ENCODE results near the gene OXA1L.
"Not testable (repeated sequence)": the region's sequence is repeated elsewhere in the genome, so short reads cannot be mapped to it uniquely, and the experiment has no call there.

The OXA1L gene

GRCh38 chr14:22800346-22800745 lies 33.9 kb downstream of the OXA1L start:
- DNase-seq (ENCODE audit: low spot score), result no peak

DNA sequence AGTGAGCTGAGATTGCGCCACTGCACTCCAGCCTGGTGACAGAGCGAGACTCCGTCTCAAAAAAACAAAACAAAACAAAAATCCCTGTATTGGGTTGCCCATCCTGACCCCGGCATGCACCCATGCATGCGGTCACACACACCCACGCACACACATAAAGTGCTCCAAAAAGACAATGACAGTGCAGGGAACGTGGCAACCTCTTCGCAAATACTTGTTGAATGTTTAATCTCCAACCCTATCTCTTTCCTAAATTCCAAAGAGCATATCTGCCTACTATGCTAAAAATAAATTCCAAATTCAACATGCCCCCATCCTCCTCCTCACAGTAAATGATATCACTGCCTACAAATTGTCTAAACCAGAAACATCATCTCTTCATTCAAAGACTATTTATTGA lies 35.2 kb downstream of the OXA1L start:
- no peak for DNase-seq (ENCODE audit: low spot score)

GRCh38 chr14:22802860-22803686 lies 36.6 kb downstream of the OXA1L start:
- no peak for DNase-seq (ENCODE audit: low spot score)

GRCh38 chr14:22803687-22803974 lies 37.1 kb downstream of the OXA1L start:
- no peak for DNase-seq (ENCODE audit: low spot score)

- DNase-seq (ENCODE audit: low spot score), result not testable (repeated sequence)
Observed at GRCh38 chr14:22805235-22805634, 38.7 kb downstream of the OXA1L start.

DNA sequence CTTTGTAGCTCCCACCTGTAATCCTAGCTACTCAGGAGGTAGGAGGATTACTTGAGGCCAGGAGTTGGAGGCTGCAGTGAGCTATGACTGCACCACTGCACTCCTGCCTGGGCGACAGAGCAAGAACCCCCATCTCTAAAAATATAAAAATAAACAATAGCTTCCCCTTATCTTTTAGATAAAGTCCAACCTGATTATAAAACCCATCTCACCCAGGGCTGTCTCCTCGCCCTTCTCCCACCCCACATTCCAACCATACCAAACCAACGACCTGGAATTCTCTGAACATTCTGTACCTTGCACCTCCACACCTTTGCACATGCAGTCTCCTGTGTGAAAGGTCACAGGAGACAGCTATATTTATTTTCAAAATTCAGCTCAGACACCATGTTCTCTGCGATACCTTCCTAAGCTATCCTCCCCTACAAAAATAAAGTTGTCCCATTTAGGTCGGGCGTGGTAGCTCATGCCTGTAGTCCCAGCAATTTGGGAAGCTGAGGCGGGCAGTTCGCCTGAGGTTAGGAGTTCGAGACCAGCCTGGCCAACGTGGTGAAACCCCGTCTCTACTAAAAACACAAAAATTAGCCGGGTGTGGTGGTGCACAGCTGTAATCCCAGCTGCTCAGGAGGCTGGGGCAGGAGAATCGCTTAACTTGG lies 41.1 kb downstream of the OXA1L start:
- no peak for DNase-seq (ENCODE audit: low spot score)

DNA sequence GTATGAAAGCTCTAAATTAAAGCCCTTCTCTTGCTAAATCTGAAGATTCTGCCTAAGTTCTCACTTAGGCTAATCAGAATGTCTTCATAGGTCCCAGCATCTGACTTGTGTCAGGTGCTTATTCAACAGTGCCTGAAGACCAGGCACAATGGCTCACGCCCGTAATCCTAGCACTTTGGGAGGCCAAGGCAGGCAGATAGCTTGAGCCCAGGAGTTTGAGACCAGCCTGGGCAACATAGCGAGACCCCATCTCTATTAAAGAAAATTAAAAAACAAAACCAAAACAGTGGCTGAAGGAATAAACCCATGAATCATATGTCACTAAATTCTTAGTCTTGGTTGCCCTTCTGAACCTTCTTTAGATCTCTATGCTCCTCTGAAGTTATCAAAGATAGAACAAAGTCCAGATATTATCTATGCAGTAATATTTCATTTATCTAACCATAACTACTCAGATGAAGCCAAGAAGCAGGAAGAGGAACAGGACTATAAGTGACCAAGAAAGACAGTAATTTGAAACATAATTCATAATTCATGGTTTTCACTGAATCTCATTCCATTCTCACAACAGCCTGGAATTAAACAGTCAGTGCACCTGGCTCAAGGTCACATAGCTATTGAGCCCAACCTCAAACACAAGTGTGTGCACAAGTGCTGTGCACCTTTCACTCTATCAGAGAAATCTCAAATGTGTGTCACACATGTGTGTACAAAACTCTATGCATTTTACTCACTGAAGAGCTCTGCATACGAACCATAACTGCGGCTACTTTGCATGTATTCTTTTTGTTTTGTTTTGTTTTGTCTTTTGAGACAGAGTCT lies 42.1 kb downstream of the OXA1L start:
- no peak for DNase-seq (ENCODE audit: low spot score)

- no peak for DNase-seq (ENCODE audit: low spot score)
Observed at GRCh38 chr14:22811722-22812121, 45.2 kb downstream of the OXA1L start.

GRCh38 chr14:22812744-22813143 lies 46.3 kb downstream of the OXA1L start:
- DNase-seq (ENCODE audit: low spot score), result no peak

DNA sequence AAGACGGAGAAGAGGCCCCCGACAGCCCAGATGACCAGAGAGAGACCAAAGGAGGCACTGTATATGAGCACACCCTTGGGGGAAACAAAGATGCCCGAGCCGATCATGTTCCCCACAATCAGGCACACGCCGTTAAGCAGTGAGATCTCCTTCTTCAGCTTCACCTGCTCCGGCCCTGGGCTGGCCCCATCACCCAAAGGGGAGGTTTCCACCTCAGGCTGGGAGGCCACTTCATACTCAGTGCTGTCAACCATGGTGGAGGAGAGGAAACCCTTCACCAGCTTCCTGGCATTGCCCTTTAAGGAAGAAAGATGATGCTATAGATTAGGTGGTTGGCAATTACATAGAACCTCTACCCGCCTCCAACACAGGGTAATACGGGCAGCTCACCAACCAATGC lies 46.7 kb downstream of the OXA1L start:
- DNase-seq (ENCODE audit: low spot score), result no peak

GRCh38 chr14:22814373-22814772 lies 47.9 kb downstream of the OXA1L start:
- no peak for DNase-seq (ENCODE audit: low spot score)

DNA sequence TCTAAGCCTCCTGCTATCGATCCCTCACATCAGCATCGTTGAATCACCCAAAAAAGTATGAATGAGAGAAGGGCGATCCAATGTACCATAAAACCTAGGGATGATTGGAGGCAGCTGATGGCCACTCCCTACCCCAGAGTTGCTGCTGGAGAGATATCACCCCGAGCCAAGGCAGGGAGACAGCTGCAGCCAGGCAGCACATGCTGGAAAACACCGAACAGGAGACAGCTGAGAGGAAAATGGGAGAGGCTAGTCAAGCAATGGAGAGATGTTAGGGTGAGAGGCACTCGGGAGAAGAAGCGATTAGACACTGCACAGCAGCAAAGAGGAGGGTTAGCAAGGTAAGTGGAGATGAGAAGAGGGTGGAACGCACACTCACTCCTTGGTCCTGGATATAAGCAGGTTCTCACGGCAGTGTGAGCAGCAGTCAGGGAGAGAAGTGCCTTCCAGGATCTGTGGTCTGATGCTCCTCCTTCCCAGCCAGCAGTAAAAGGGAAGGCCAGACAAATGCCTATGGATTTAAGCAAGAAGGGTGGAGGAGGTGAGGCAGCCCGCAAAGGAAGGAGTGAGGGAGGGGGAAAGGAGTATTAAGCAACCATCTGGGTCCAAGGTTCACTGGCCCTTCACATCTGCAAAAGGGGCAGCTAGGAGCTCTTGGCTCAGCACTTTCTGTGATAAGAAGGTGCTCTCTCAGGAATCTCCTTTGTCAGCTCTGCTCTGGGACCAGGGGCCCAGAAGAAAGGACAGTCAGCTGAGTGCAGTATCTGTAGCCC lies 48.6 kb downstream of the OXA1L start, which contains the start of gene SLC7A7:
Gene SLC7A7, minus strand, starts transcription at position 495 of the 773 bp plus-strand sequence. CDS start 2,037 bp downstream, outside the sequence.
- DNase-seq (ENCODE audit: low spot score), result no peak

- DNase-seq (ENCODE audit: low spot score), result no peak
Observed at GRCh38 chr14:22819151-22819988, 52.9 kb downstream of the OXA1L start.

DNA sequence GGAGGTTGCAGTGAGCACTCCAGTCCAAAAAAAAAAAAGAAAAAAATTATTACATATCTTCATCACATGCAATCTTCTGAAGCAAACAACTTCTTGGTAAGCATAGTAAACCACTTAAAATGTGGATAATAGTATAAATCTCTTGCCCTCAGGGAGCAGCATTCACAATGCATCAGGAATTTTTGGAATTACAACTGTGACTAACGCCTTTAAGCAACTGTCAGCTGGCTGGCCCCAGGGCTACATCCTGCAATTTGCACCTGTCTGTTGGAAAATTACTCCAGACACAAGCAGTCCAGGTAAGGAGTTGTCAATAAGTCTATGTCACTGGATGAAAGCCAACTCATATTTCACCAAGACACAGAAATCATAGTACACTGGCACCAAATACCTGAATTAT lies 54.2 kb downstream of the OXA1L start:
- no peak for DNase-seq (ENCODE audit: low spot score)

DNA sequence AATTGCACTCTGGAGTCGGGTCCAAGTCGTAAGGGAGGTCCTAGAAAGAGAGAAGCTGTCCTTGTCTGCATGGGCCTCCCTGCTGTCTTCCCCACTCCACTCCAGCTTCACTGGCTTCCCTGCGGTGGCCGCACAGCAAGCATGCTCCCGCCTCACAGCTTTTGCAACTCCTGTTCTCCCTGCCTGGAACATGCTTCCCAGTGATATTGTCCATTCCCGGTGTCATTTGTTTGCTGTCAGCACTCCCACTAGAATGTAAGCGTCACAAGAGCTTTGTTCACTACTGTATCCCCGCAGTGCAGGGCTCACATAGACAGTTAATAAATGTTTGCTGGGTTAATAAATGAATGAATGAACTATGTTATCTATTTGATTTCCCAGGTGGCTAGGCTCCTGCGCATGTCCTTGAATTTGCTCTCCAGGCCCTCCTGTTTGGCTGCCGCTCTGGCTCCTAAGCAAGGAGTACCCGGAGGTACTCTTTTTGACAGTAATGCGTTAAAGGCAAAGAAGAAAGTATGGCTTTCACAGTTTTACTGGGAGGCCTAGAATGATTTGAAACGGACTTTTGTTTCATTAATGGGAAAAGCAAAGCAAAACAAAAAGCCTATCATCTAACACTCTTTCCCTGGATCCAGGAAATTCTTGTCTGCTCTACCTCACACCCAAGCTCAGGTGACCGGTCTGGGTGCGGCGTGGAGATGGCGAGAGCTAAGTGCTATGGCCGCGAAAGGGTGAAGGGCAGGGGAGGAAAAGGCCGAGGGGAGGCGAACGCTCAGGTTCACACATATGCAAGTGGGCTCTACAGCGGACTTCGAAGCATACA lies 54.9 kb downstream of the OXA1L start:
- no peak for DNase-seq (ENCODE audit: low spot score)

- no peak for DNase-seq (ENCODE audit: low spot score)
Observed at GRCh38 chr14:22822016-22822570, 55.6 kb downstream of the OXA1L start.
